Endometrial microvascular endothelial cells (primary cell): ENCODE measurements around the gene DLGAP1. TPM values are rescaled to one million over a fixed set of nuclear protein-coding genes. Genes with fewer than 3 reads are reported as not detected.
"Not testable (repeated sequence)": the region's sequence is repeated elsewhere in the genome, so short reads cannot be mapped to it uniquely, and the experiment has no call there.

Experiments used
- in situ Hi-C: cut with HindIII; loops from 2 replicates; pipeline ENCODE4 v1.10.0; 2017; ENCODE audit warnings: low sequenced_read_pairs, low pct_unique_long_range_greater_than_20kb; ENCODE audit errors: inconsistent ontology term
- total RNA-seq: library from RNA; depleted of rRNA; stranded (reverse); fragments of >200 nt; gene quantifications from one replicate; pipeline ENCODE4 v1.2.3, GENCODE V29; 2015; ENCODE audit errors: inconsistent ontology term

Gene DLGAP1
- total RNA-seq, 1 donor from 2014 or later: not detected

DNA sequence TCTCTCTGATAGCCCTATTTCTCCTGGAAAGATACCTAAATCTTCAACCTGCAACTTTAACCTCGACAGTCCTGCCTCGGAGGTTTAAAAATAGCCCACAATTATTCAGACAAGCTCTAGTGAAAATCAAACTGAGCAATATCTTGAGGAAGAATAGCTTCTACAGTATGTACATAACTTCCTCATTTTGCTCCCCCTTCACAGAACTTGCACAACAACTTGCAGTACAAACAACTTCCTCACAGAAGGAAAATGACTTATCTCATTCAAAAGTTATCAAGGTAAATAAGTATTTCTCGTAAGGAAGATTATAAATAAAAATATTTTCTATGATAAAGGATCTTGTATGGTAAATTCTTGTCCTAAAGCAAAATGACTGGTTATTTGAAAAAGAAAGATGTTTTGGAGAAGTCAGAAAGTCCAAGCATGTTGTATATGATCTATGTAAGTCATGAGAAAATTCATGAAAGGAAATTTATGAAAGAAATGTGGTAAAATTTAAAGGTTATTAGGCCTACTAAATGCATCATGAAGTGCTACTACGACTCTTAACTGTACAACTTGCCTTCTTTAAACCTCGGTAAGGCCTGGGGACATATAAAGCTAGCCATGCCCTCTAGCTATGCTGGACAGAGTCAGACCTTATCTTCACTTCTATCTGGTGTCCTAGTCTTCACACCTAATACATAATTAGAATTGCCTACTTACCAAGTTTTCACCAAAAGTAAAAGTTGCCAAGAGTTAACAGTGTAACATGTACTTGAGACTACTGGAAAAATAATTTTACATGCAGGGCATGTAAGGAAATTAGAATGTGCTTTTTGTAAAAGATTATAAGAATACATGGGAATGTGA lies 394.5 kb downstream of the DLGAP1 start:
- in situ Hi-C loops: no loop called here

- in situ Hi-C loops: no loop called here
Observed at GRCh38 chr18:4058179-4058578, 396.9 kb downstream of the DLGAP1 start.

GRCh38 chr18:4040391-4041092 lies 414.6 kb downstream of the DLGAP1 start:
- in situ Hi-C loops: no loop called here

GRCh38 chr18:4035521-4035920 lies 419.6 kb downstream of the DLGAP1 start:
- in situ Hi-C loops: no loop called here

- in situ Hi-C loops: not testable (repeated sequence)
Observed at GRCh38 chr18:4034815-4035214, 420.3 kb downstream of the DLGAP1 start.

DNA sequence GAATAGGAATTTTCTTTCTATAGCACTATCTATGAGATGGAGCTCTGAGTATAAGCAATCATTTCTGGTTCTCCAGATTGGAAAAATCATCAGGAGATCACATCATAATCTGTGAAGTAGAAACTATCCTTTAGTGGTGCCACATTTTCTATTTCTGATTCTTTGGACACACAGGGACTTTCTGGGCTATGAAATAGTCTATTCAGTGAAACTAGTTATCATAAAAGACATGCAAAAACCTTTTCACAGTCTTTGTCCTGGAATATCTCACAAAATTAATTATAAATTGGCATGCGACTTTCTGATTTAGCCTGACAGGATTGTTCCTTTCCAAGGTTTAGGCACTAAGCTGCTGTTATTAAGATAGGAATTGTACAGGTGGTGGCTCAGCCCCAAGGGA lies 428.6 kb downstream of the DLGAP1 start:
- in situ Hi-C loops: no loop called here

DNA sequence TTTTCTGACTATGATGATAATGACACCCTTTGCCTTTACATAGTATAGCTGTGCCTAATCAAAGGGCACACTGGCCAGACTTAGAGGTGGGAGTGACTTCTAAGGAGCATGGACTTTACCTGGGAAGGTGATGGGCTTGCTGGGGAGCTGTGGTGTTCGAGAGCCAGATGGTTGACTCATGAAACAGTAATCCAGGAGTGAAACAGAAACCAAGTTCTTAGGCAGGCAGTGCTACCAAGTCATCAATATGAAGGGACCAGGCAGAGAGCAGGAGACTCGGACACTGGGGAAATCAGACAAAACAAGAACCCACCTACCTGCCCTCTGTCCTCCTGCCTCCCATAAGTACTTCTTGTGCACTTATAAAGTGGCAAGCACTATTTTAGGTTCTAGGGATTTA lies 430.4 kb downstream of the DLGAP1 start:
- in situ Hi-C loops: no loop called here

- in situ Hi-C loops: not testable (repeated sequence)
Observed at GRCh38 chr18:4022749-4023148, 432.4 kb downstream of the DLGAP1 start.

- in situ Hi-C loops: no loop called here
Observed at GRCh38 chr18:4020026-4020425, 435.1 kb downstream of the DLGAP1 start.

- in situ Hi-C loops: no loop called here
Observed at GRCh38 chr18:4017480-4017879, 437.6 kb downstream of the DLGAP1 start.

DNA sequence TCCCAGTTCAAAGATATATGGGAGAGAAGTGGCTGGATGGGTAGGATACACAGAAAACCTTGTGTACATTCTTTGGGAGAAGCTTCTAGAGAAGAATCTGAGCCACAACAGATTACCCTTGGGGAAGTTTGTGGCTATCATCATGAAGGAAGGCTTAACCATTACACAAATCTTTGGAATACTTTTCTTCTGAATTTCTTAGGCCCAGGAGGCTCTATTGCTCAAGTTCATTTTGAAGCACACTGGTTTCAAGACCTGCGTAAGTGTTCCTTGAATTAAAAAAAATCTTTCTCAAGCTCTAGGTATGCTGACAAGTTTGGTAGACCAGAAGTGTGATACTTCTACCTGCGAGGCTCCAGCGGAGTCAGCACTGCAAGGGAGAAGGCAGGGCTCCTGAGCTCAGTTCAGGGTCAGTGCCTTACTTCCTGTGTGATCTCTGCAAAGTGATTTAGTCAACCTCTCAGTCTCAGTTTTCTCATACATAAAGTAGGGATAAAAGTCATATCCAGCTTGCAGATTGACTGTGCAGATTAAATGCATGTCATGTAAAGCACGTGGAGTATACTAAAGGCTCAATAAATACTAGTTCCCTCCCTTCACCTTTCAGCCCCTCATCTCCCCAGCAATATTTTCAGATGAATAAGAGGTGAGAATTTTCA lies 438.6 kb downstream of the DLGAP1 start:
- in situ Hi-C loops: no loop called here

DNA sequence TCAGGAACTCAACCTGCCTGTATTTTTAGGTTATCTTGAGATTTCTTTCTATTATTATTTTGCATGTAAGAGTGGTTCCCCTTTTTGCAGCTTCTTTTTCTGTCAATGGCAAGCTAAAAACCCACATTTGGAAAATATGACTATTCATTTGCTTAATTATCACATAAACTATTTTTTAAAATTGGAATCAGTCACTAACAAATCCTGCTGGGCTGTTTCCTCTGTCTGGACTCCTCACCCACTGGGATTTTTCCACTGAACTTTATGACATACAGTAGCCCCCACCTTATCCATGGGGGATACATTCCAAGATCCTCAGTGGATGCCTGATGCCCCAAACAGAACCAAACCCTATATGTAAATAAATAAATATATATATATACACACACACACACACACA lies 447.3 kb downstream of the DLGAP1 start:
- in situ Hi-C loops: no loop called here

GRCh38 chr18:4004183-4004829 lies 450.8 kb downstream of the DLGAP1 start:
- in situ Hi-C loops: no loop called here

- in situ Hi-C loops: no loop called here
Observed at GRCh38 chr18:3998698-3999333, 456.3 kb downstream of the DLGAP1 start.

DNA sequence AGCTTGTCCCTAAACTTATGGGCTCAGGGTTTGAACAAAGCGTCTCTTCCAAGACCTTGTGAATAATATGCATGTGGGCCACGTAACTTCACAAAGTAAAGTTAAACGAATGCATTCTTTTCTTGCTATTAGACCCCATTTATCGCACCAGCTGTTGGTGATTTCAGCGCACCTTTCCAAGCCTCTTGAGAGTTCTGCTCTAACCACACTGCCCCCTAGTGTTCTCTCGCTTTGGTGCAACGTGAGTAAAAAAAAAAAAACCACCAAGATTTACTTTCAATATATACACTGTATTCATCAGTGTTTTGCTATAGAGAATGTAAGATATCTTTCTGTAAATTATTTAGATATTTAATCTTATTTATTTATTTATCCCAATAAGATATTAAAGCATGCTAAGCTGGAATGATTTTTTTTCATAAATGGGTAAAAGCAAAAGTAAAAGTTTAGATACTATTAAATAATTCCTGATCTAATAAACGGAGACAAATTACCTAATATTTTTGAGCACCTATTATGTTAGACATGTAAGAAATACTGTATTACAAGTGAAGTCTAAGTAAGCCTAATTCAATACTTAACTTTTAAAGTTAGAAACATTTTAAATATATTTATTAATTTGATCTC lies 459.5 kb downstream of the DLGAP1 start:
- in situ Hi-C loops: no loop called here

DNA sequence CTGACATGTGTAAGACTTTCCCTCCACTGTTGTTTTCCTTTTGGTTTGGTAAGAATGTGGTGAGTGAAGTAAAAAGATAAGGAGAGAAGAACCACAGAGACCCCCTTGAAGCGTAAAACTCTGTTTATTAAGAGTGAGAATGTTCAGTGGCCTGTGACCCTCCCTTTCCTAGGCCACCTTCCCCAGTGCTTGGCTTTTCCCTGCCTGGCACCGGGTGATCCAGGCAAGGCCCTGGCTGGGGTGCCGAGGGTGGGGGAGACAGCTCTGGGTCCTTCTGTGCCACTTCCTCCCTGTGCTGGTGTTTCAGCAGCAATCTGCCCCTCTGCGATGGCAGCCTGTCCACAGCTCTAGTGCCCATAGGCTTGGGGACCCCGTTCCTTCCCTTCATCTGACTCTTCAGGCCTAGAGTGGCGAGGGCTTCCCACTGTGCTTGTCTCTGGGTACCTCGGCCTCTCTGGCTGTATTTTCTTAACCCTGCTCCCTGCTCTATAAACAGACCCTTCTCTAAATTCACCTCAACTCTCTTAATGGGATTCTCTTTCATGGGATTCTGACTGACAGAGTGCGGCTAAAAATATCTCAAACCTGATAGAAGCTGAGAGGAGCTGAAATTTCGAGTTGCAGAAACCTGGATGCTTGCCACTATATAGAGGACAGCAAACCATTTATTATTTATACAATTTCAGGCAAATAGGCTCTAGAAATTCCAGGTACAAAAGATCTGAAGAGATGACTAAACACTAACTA lies 461.0 kb downstream of the DLGAP1 start:
- in situ Hi-C loops: no loop called here

DNA sequence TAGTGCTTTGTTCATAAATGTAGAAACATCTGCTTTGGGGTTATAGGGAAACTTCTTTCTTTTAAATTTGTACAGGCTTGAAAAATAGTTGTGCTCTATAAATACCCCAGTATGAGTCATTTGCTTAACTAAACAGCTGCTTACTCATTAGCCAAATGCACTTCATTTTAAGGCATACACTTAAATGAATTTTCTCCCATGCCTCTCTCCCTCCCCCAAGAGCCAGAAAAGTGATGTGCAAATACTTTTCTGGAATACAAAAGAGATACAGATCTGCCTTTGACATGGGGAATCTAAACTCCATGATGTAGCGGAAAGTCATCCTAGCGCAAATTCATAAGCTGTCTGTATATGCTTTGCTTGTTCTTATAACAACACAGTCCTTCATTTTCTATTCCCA lies 469.4 kb downstream of the DLGAP1 start:
- in situ Hi-C loops: no loop called here

GRCh38 chr18:3985020-3985419 lies 470.1 kb downstream of the DLGAP1 start:
- in situ Hi-C loops: no loop called here
